ENCODE measurements around the gene IL1R2.

IL1R2 gene

GRCh38 chr2:102022884-102023539 is 31.3 kb downstream of the IL1R2 start:
- DNase-seq (ENCODE audit: low spot score): no peak

DNA sequence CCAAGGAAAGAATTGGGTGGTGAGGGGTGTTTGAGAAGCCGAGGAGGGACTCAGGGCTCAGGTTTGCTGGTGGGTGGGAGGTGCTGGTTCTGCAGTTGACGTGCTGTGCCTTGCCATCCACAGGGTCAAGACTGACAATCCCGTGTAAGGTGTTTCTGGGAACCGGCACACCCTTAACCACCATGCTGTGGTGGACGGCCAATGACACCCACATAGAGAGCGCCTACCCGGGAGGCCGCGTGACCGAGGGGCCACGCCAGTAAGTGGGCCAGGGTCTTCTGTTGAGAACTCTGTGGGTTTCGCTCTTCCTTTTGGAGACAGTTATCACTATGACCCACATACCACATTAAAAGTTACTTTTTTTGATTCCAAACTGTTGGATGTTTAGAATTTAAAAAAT is 32.6 kb downstream of the IL1R2 start:
- no peak for DNase-seq (ENCODE audit: low spot score)

- no peak for DNase-seq (ENCODE audit: low spot score)
Observed at GRCh38 chr2:102025016-102025501, 33.3 kb downstream of the IL1R2 start.

DNA sequence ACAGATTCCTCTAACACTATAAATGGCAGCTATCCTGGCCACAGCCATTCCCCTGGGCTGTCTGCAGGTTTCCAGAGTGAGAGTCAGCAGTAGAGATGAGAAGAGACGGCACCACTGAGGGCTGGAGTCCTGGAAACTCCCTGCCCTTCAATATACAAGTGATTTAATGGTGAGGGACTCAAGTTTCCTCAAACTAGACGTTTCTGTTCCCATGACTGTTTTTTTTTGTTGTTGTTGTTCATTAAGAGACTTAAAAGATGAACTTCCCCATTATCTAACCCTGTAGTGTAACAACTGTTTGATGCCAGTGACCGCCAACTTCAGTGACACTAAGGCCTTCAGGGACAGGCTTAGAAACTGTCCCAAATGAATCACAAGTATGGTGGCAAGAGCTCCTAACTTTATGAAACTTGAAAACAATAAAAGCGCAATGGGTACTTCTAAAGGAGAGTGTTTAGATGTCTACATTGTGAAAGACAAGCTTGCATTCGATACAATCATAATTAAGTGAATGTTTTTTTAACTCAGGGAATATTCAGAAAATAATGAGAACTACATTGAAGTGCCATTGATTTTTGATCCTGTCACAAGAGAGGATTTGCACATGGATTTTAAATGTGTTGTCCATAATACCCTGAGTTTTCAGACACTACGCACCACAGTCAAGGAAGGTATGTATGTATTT is 34.0 kb downstream of the IL1R2 start:
- no peak for DNase-seq (ENCODE audit: low spot score)

GRCh38 chr2:102027036-102027980 is 35.5 kb downstream of the IL1R2 start:
- no peak for DNase-seq (ENCODE audit: low spot score)

GRCh38 chr2:102028470-102028869 is 36.7 kb downstream of the IL1R2 start:
- no peak for DNase-seq (ENCODE audit: low spot score)

GRCh38 chr2:102029405-102029804 is 37.6 kb downstream of the IL1R2 start:
- no peak for DNase-seq (ENCODE audit: low spot score)

DNA sequence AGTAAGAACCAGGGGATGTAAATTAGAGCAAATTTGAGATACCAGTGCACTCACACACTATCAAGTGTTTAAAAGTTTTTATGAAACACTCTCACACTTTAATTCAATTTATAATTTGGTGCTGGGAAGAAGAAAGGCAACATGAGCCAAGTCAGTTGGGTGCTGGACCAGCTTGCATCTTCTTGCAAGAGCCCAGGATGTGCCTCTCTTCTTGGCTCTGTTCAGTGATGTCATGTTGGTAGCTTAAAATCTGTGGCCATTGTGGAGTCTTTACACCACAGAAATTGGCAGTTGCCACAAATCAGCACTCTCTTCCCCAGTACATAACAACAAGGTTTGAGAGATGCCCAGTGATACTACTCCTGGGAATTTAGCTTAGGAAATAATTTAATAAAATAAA is 38.2 kb downstream of the IL1R2 start:
- DNase-seq (ENCODE audit: low spot score): no peak

GRCh38 chr2:102030502-102030854 is 38.7 kb downstream of the IL1R2 start:
- no peak for DNase-seq (ENCODE audit: low spot score)

- no peak for DNase-seq (ENCODE audit: low spot score)
Observed at GRCh38 chr2:102030855-102031527, 39.2 kb downstream of the IL1R2 start.

- no peak for DNase-seq (ENCODE audit: low spot score)
Observed at GRCh38 chr2:102032368-102033030, 40.7 kb downstream of the IL1R2 start.

DNA sequence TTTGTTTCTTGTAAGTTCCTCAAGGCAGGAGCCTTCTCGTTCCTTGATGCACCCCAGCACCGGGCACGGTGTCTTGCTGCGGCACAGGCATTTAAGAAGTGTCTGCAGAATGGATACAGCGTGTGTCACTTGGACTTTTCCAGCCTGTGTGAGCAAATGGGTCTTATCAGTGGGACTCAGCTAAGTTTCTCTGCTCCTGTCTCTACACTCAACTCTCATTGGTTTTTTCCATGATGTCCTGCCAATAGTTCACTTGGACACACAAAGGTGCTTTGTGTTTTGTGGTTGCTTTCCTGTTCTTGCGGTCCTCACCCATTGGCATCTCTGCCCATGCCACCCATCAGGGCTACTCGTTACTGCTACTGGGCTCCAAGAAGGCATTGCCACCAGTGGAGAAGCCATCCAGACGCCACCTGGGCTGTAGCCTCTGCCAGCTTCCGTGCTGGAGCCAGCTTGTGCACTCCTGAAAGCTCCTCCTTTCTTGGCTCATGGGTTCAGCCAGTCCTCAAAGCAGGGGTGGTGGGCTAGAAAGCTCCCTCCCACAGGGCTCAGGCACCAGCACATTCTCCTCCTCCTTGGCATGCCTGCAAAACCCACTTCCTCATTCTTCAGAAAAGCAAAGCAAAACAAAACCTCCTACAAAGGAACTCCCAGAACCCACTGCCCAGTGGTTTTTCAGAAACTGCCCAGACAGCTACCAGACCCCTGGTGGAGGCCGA is 41.4 kb downstream of the IL1R2 start:
- DNase-seq (ENCODE audit: low spot score): no peak

- DNase-seq (ENCODE audit: low spot score): no peak
Observed at GRCh38 chr2:102033750-102034682, 42.3 kb downstream of the IL1R2 start.

DNA sequence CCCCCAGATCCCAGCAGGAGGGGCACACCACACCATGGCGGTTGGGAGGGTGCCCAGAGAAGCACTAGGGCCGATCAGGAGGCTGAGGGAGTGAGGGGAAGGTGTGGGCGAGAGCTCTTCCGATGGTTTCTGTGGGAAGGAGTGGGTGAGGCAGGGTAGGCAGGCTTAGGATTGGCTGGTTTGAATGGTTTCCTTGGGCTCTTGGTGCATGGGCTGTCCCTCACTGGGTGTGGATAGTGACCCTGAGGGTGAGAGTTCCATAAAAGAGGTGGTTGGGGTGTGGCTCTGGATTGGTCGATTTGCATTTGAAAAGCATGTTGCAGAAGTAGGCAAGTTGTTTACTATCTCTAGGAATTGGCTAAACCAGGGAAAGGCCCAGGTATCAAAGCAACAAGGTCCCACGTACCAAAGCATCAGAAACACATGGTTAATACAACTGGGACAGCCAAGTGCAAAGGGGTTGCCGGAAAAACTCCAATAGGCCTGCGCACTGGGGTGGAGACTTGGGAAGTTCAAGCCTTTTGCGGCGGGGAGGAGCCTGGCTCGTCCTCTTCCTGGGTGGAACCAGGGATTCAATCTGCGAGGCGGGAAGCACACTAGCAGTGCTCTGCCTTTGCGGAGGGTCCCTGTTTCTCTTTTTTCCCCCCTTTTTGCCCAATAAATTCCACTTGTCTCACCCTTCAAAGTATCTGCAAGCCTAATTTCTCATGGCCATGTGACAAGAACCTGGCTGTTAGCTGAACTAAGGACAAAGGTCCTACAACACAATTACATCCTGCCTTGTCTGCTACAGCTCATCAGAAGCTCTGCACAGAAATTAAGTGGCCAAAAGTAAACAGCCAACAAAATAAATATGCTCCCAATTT is 43.2 kb downstream of the IL1R2 start:
- DNase-seq (ENCODE audit: low spot score): no peak

GRCh38 chr2:102037681-102038080 is 45.9 kb downstream of the IL1R2 start:
- no peak for DNase-seq (ENCODE audit: low spot score)

GRCh38 chr2:102040229-102040628 is 48.5 kb downstream of the IL1R2 start:
- DNase-seq (ENCODE audit: low spot score): no peak

GRCh38 chr2:102041351-102041750 is 49.6 kb downstream of the IL1R2 start:
- no peak for DNase-seq (ENCODE audit: low spot score)

DNA sequence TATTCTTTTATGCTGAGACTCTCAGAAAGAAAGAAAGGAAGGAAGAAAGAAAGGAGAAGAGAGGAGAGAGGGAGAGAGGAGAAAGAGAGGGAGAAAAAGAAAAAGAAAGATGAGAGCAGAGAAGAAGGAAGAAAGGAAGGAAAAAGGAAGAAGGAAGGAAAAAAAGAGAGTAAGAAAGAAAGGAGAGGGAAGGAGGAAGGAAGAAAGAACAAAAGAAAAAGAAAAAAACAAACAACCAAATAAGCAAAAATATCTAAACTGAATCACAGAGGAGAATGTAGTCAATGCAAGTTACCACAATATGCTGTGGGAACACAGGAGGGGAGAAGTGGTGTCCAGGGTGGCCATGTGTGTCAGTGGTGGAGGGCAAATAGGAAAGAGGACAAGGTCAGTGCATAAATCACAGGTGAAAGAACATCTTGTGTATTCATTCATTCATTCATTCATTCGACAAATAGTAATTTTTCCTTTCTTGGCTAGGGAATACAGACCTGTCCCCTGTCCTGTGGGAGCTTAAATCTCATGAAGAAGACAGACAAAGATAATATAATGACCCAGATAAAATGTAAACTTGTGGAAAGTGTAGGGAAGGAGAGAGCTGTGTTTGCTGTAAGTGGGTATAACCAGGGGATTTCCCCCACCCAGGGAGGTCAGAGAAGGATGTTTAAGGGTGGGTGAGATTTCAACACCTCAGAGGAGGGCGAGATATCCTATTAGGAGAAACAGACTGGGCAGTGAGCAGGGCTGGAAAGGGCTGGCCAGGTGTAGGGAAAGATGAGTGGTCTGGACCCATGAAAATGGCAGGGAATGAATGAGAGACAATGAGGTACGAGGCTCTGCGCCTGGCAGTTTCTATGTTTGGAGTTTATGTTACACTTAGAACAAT is 50.7 kb downstream of the IL1R2 start:
- DNase-seq (ENCODE audit: low spot score): no peak

Data from cerebellar cortex (tissue), 1 donor.